HCT116 (cell line): Measurements from ENCODE around the gene TMIE. TPM values are rescaled to one million over a fixed set of nuclear protein-coding genes. Genes with fewer than 3 reads are reported as not detected.

Experiments
- ATAC-seq: fragments of 200-7000 bp; cut with Tn5 transposase; 2 replicates; pipeline ENCODE4 v1.9.1; 2020; ENCODE audit warnings: mild to moderate bottlenecking, moderate library complexity
- BruUV-seq: library from RNA; stranded (reverse); fragments of 400-500 nt; replicated peaks from 2 replicates; lab custom pipeline; 2021; lab: Mats Ljungman, UMichigan
- CTCF ChIA-PET: fragments of 300-600 bp; sonication (Branson Sonifier 250); formaldehyde crosslinking; loops from one replicate; lab custom pipeline; 2021; ENCODE audit warnings: antibody characterized with exemption; lab: Charles Lee
- POLR2A ChIA-PET: fragments of 300-600, 350-600 bp; sonication (Branson Sonifier 250); formaldehyde crosslinking; loops from one replicate; lab custom pipeline; 2021; ENCODE audit warnings: antibody characterized with exemption; lab: Charles Lee
- RAD21 ChIA-PET, 2 experiments: fragments of 300-600 bp; sonication (Branson Sonifier 250); formaldehyde crosslinking; loops; one replicate each; lab custom pipeline; 2023; ENCODE audit warnings: low total read pairs in 2 of 2; ENCODE audit not compliant: uncharacterized antibody in 2 of 2, unreplicated experiment in 2 of 2, low non-redundant PET in 1 of 2; lab: Charles Lee
- DNase-seq: peaks from one replicate; pipeline ENCODE4 v3.0.0-alpha.2; 2010; ENCODE audit warnings: low read depth, low spot score
- H2AFZ ChIP-seq: fragments of 200-600 bp; shearing (Covaris generic), sonication (generic); 2 replicates; pipeline ENCODE4 v1.6.1; 2017; ENCODE audit warnings: low read depth, mixed run types, mixed read lengths, antibody characterized with exemption, low read length; ENCODE audit not compliant: poor library complexity, severe bottlenecking
- H3K27ac ChIP-seq: 2 replicates; pipeline ENCODE4 v1.5.1; 2012; ENCODE audit warnings: low read depth, low read length
- H3K27me3 ChIP-seq: fragments of 200-600 bp; sonication (generic); 2 replicates; pipeline ENCODE4 v1.6.1; 2016; ENCODE audit warnings: mixed run types, low read length, mixed read lengths; ENCODE audit not compliant: insufficient read depth
- H3K36me3 ChIP-seq, 2 experiments: fragments of 200-500 bp in 1 of 2; fragments of 200-600 bp in 1 of 2; sonication (Bioruptor generic) in 1 of 2; sonication (generic) in 1 of 2; 2 replicates each; pipeline versions ENCODE4 v1.5.1 to v1.6.1; 2014 to 2016; ENCODE audit warnings: low read length in 2 of 2, inconsistent platforms in 1 of 2, mixed read lengths in 1 of 2, mixed run types in 1 of 2; ENCODE audit not compliant: insufficient read depth in 2 of 2, control insufficient read depth in 1 of 2
- H3K4me1 ChIP-seq, 2 experiments: fragments of 200-600 bp in 1 of 2; sonication (generic) in 1 of 2; 2 replicates each; pipeline versions ENCODE4 v1.5.1 to v1.6.1; 2012 to 2017; ENCODE audit warnings: low read length in 2 of 2, inconsistent platforms in 1 of 2, mild to moderate bottlenecking in 1 of 2, mixed read lengths in 1 of 2, mixed run types in 1 of 2, moderate library complexity in 1 of 2; ENCODE audit not compliant: insufficient read depth in 2 of 2, control insufficient read depth in 1 of 2
- H3K4me2 ChIP-seq: fragments of 200-600 bp; sonication (generic); 2 replicates; pipeline ENCODE4 v1.6.1; 2017; ENCODE audit warnings: mixed run types, low read length, mixed read lengths
- H3K4me3 ChIP-seq, 2 experiments: fragments of 200-600 bp in 1 of 2; sonication (generic) in 1 of 2; replicated peaks in 1 of 2; 2 replicates each; pipeline ENCODE4 v1.5.1; 2011 to 2016; ENCODE audit warnings: low read length in 2 of 2, control low read depth in 1 of 2, low read depth in 1 of 2, mild to moderate bottlenecking in 1 of 2, mixed read lengths in 1 of 2, mixed run types in 1 of 2
- H3K79me2 ChIP-seq: fragments of 200-600 bp; sonication (generic); 2 replicates; pipeline ENCODE4 v1.6.1; 2017; ENCODE audit warnings: mild to moderate bottlenecking, mixed run types, low read length, moderate library complexity, mixed read lengths; ENCODE audit not compliant: insufficient read depth
- H3K9ac ChIP-seq: fragments of 200-600 bp; sonication (generic); 2 replicates; pipeline ENCODE4 v1.6.1; 2016; ENCODE audit warnings: low read length, mixed read lengths
- H3K9me2 ChIP-seq: fragments of 200-600 bp; sonication (generic), shearing (Covaris generic); 2 replicates; pipeline ENCODE4 v1.6.1; 2017; ENCODE audit warnings: mixed run types, mild to moderate bottlenecking, moderate library complexity; ENCODE audit not compliant: insufficient read depth
- H3K9me3 ChIP-seq, 2 experiments: fragments of 200-500 bp in 1 of 2; fragments of 200-600 bp in 1 of 2; sonication (Bioruptor generic) in 1 of 2; sonication (generic) in 1 of 2; 2 replicates each; pipeline ENCODE4 v1.6.1; 2014 to 2017; ENCODE audit warnings: low read length in 2 of 2, mixed read lengths in 2 of 2, inconsistent platforms in 1 of 2, low read depth in 1 of 2, mild to moderate bottlenecking in 1 of 2, mixed run types in 1 of 2, moderate library complexity in 1 of 2; ENCODE audit not compliant: control insufficient read depth in 1 of 2, insufficient read depth in 1 of 2
- H4K20me1 ChIP-seq: fragments of 200-600 bp; sonication (generic), shearing (Covaris generic); 2 replicates; pipeline ENCODE4 v1.6.1; 2017; ENCODE audit warnings: mixed run types, mild to moderate bottlenecking, moderate library complexity; ENCODE audit not compliant: insufficient read depth
- ATF3 ChIP-seq: IDR thresholded peaks from 2 replicates; pipeline ENCODE4 v1.6.1; 2012
- CEBPB ChIP-seq: IDR thresholded peaks from 2 replicates; pipeline ENCODE4 v1.6.1; 2012; ENCODE audit warnings: low read depth
- CTCF ChIP-seq, 3 experiments: fragments of 200-600 bp in 1 of 3; sonication (generic) in 1 of 3; IDR thresholded peaks in 2 of 3; conservative IDR thresholded peaks in 1 of 3; 2 replicates each; pipeline ENCODE4 v1.5.1; 2012 to 2017; ENCODE audit warnings: low read depth in 2 of 3, low read length in 2 of 3, antibody characterized with exemption in 1 of 3, borderline replicate concordance in 1 of 3, control low read depth in 1 of 3, mild to moderate bottlenecking in 1 of 3, mixed read lengths in 1 of 3, mixed run types in 1 of 3, moderate library complexity in 1 of 3; ENCODE audit not compliant: insufficient read depth in 1 of 3
- EGR1 ChIP-seq: IDR thresholded peaks from 2 replicates; pipeline ENCODE4 v1.6.1; 2012; ENCODE audit warnings: low read depth
- ELF1 ChIP-seq: IDR thresholded peaks from 2 replicates; pipeline ENCODE4 v1.6.1; 2012; ENCODE audit warnings: low read depth, borderline replicate concordance
- EZH2phosphoT487 ChIP-seq: fragments of 200-600 bp; IDR thresholded peaks from 2 replicates; pipeline ENCODE4 v1.6.1; 2018; ENCODE audit warnings: antibody characterized with exemption, borderline replicate concordance
- JUND ChIP-seq: IDR thresholded peaks from 2 replicates; pipeline ENCODE4 v1.6.1; 2012
- MAX ChIP-seq: IDR thresholded peaks from 2 replicates; pipeline ENCODE4 v1.6.1; 2012
- SIN3A ChIP-seq: IDR thresholded peaks from 2 replicates; pipeline ENCODE4 v1.6.1; 2012; ENCODE audit warnings: low read depth
- SRF ChIP-seq: IDR thresholded peaks from 2 replicates; pipeline ENCODE4 v1.6.1; 2012; ENCODE audit warnings: low read depth
- TCF7L2 ChIP-seq: IDR thresholded peaks from 2 replicates; pipeline ENCODE4 v1.7.0; 2011; ENCODE audit warnings: borderline replicate concordance, inconsistent platforms; ENCODE audit not compliant: insufficient read depth, insufficient read length; ENCODE audit errors: extremely low read depth
- YY1 ChIP-seq: IDR thresholded peaks from 2 replicates; pipeline ENCODE4 v1.6.1; 2011; ENCODE audit warnings: low read length, low read depth, moderate library complexity, mild to moderate bottlenecking; ENCODE audit not compliant: insufficient replicate concordance; ENCODE audit errors: extremely low read depth
- ZBTB33 ChIP-seq: IDR thresholded peaks from 2 replicates; pipeline ENCODE4 v1.6.1; 2011; ENCODE audit warnings: mild to moderate bottlenecking, low read length, moderate library complexity; ENCODE audit not compliant: insufficient replicate concordance; ENCODE audit errors: extremely low read depth
- ZFX ChIP-seq: fragments of 450-650 bp; IDR thresholded peaks from 2 replicates; pipeline ENCODE4 v1.6.1; 2017
- ZNF274 ChIP-seq: fragments of 200-500 bp; sonication (Bioruptor generic); IDR thresholded peaks from 2 replicates; pipeline ENCODE4 v1.6.1; 2014; ENCODE audit warnings: mild to moderate bottlenecking, low read depth, low read length, inconsistent platforms
- intact Hi-C: fragments of 100-400 bp; cut with micrococcal nuclease; formaldehyde crosslinking; loops from 2 replicates; pipeline ENCODE4 v1.10.0; 2022
- total RNA-seq: library from RNA; stranded (reverse); gene quantifications from one replicate; pipeline ENCODE4 v1.2.1, GENCODE V29; 2021; ENCODE audit not compliant: unreplicated experiment

Gene TMIE
- total RNA-seq, 1 experiment from 2014 or later: 0.74 TPM

- ATAC-seq (no peak), DNase-seq (no peak)
- ChIA-PET RAD21 (no interaction called here), POLR2A (no interaction called here), CTCF (interaction anchor here (1.6 kb wide), 1 partner anchor 206 kb away, joined by 4 read pairs; no protein-coding TSS in a partner anchor)
- peaks cover 31 to 68% of the 10 kb centered on the region in 2 experiments for H3K4me1 ChIP-seq
- H2AFZ ChIP-seq: no peak overlapping the region
- no peaks in the 10 kb centered on the region for H3K79me2 ChIP-seq
- TF ChIP-seq SRF (no peak), ZNF274 (no peak), SIN3A (no peak), CEBPB (no peak), YY1 (no peak), ATF3 (no peak), ZFX (no peak), EZH2phosphoT487 (no peak), MAX (no peak), EGR1 (no peak), ZBTB33 (no peak), ELF1 (no peak), CTCF (IDR thresholded peaks at IDR 0.05 in 2 of 3, conservative IDR thresholded peaks at IDR 0.05 in 1 of 3; ENCODE audit: borderline replicate concordance in 1 of 3, insufficient read depth in 1 of 3, low read depth in 2 of 3, low read length in 2 of 3) (no peak), TCF7L2 (no peak), JUND (no peak)
- H3K4me3 ChIP-seq: no peak overlapping the region
- peak overlapping the region; percentile 75; the same call in 1 of the 2 replicates for H3K9ac ChIP-seq
- H3K27ac ChIP-seq: peak overlapping the region; percentile 79; the same call in 1 of the 2 replicates
- H3K9me3 ChIP-seq: no peaks in the 10 kb centered on the region
- BruUV-seq: no TSS peak
- intact Hi-C loops: no loop called here
- no peaks in the 10 kb centered on the region for H3K9me2 ChIP-seq
- H3K36me3 ChIP-seq: no peaks in the 10 kb centered on the region
- peak overlapping the region; percentile 97 for H3K4me2 ChIP-seq
- H4K20me1 ChIP-seq: no peaks in the 10 kb centered on the region
- H3K27me3 ChIP-seq: no peaks in the 10 kb centered on the region
Observed at GRCh38 chr3:46694520-46694919, 6.7 kb upstream of the TMIE start.
